Hematopoietic multipotent progenitor cell treated with erythropoietin and hydrocortisone succinate and interleukin-3 and kit ligand, for 8 days (in vitro differentiated cells): ENCODE results near the gene COL4A3.

Experiments
- DNase-seq: peaks from one replicate; pipeline ENCODE4 v3.0.0-alpha.2; 2015

COL4A3 gene

GRCh38 chr2:227348324-227348723 is 183.9 kb downstream of the COL4A3 start:
- DNase-seq = no peak

GRCh38 chr2:227349989-227350612 is 185.7 kb downstream of the COL4A3 start:
- DNase-seq = no peak

GRCh38 chr2:227351639-227352038 is 187.2 kb downstream of the COL4A3 start:
- no peak for DNase-seq

GRCh38 chr2:227360351-227360750 is 195.9 kb downstream of the COL4A3 start:
- DNase-seq = no peak

GRCh38 chr2:227363756-227364155 is 199.3 kb downstream of the COL4A3 start:
- DNase-seq = peak; percentile 25
